GM12864 (cell line): Measurements from ENCODE around the gene PARVG.

Experiments used
- DNase-seq: peaks from one replicate; pipeline ENCODE4 v3.0.0-alpha.2; 2011; ENCODE audit warnings: low read depth
- H3K4me3 ChIP-seq: 2 replicates; pipeline ENCODE4 v1.5.1; 2011; ENCODE audit warnings: mild to moderate bottlenecking, low read depth, low read length, control low read depth
- TF ChIP-seq, protein P1 (sequence below): IDR thresholded peaks from 2 replicates; pipeline ENCODE4 v1.5.1; 2011; ENCODE audit warnings: low read depth, mild to moderate bottlenecking, moderate library complexity, low read length, control low read depth, inconsistent platforms; ENCODE audit errors: missing control alignments

Gene PARVG

DNA sequence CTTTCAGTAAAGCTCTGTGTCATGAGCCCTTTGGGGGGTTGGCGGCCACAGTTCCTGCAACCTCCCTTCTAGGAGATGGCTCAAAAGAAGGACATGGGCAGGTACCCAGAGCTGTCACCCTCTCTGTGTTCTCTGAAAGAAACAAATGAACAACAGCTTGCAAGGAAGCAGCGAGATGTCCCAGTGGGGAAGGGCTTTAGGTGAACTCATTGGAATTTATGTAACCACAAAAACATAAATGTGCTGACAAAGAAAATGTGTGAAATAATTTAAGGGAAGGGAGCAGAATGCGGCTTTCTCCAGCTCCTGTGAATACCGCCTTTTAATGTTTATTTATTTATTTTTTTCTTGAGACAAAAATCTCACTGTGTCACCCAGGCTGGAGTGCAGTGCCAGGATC is 3.3 kb downstream of the PARVG start:
- TF ChIP-seq, protein P1, sequence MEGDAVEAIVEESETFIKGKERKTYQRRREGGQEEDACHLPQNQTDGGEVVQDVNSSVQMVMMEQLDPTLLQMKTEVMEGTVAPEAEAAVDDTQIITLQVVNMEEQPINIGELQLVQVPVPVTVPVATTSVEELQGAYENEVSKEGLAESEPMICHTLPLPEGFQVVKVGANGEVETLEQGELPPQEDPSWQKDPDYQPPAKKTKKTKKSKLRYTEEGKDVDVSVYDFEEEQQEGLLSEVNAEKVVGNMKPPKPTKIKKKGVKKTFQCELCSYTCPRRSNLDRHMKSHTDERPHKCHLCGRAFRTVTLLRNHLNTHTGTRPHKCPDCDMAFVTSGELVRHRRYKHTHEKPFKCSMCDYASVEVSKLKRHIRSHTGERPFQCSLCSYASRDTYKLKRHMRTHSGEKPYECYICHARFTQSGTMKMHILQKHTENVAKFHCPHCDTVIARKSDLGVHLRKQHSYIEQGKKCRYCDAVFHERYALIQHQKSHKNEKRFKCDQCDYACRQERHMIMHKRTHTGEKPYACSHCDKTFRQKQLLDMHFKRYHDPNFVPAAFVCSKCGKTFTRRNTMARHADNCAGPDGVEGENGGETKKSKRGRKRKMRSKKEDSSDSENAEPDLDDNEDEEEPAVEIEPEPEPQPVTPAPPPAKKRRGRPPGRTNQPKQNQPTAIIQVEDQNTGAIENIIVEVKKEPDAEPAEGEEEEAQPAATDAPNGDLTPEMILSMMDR: no peak
- DNase-seq: no peak
- H3K4me3 ChIP-seq: no peak overlapping the region

DNA sequence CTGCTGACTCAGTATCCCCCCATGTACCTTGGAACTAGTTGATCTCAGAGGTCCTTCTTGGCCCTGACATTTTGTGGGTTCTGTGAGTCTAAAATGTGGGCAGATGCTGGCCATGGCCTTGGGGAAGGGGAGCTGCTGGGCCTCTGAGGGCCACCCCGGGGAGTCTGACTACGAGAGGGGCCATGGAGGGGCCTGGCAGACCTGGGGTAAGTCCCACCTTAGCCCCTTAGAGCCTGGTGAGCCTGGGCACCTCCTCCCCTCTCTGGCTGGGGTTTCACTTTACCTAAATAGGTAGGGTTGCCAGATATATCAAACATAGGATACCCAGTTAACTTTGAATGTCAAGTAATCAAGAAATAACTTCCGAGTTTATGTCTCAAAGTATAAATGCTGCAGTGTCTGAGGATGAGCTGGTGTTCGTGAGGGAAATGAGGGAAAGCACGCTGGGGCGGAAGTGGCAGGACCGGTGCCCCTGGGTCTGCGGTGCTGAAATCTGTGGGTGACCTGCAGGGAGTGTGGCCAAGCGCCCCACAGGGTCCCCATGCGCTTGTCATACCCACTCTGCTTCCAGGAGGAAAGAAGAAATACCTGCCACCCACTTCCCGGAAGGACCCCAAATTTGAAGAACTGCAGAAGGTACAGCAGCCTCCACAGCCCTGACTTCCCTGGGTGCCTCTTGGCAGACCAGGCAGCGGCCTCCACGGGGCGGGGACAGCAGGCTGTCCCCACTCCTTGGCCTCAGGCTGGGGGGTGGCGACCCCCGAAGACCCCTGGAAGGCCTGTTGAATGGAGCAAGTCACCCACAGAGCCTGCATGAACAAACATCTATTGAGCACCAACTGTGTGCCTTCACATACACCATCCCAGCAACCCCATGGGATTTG is 4.8 kb downstream of the PARVG start:
- TF ChIP-seq, protein P1: no peak
- H3K4me3 ChIP-seq: no peak overlapping the region
- DNase-seq: no peak

DNA sequence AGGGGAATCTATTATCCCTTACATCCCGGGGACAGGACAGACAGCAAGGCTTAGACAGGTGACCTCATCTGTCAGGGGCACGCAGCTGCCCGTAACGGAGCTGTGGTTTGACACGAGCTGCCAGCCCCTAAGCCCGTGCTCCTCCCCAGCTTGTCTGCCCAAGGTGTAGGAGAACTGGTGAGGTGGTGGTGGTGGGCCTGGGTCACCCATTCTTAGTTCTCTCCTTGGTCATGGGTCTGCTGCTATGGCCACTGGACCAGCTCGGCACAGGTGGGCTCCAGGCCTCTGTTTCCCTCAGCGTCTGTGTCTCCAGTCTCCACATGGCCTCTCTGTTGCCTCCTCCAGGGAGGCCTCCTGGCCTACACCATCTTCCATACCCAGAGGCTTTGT is 5.4 kb downstream of the PARVG start:
- no peak for DNase-seq
- TF ChIP-seq, protein P1: no peak
- H3K4me3 ChIP-seq: no peak overlapping the region

DNA sequence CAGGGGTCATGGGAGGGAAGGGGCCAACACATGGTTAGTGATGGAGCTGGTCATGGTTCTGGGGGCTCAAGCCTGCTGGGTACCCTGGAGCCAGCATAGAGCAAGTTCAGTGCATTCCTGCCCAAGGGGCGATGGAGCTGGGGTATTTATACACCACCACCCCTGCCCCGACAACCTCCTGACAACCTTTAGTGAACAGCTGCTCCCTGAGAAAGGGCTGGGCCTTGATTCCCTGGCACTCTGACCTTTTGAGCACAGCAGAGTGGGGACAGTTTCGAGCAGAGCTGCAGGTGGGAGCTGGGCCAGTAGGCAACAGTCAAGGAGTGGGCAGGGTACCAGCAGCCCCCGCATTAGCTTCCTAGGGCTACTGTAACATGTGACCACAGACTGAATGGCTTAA is 6.0 kb downstream of the PARVG start:
- no peak overlapping the region for H3K4me3 ChIP-seq
- TF ChIP-seq, protein P1: no peak
- no peak for DNase-seq

DNA sequence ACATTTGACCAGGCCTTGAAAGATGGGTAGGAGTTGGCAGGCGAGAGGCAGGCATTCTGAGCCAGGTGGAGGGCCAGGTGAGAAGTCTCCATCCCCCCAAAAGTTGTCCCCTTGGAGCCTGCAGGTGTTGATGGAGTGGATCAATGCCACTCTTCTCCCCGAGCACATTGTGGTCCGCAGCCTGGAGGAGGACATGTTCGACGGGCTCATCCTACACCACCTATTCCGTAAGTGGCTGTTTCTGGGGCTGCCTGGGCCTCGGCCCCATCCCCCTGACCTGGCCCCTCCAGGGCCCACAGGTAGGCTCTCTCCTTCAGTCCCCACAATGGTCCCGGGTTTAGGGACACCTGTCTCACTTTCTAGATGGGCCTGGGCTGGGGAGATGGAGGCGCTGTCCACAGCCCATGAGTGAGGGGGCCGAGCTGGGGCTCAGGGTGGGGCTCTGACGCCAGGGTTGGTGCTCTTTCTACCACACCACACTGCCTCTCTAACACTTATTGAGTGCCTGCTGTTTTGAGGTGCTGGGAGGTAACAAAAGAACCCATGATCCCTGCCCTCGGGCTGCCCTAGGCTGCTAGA is 7.0 kb downstream of the PARVG start:
- no peak for DNase-seq
- TF ChIP-seq, protein P1: no peak

DNA sequence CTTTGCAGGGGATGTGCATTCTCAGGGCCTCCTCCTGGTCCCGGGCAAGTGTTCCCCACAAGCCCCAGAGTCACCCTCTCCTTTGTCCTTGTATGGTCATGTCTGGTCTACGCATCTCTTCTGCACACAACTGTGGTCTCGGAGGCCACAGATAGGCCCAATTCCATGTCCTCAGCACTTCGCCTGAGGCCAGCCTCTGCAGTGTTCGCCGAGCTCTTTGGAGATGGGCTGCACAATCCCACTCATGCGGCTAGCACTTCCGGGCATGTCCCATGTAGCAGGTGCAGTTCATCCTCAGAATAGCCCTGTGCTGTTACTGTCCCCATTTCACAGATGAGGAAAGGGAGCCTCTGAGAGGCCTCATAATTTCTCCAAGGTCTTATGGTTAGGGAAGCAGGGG is 7.6 kb downstream of the PARVG start:
- TF ChIP-seq, protein P1: no peak

More for the DNA sequence above, 7.0 kb downstream of the PARVG start:
- H3K4me3 ChIP-seq: no peak overlapping the region

DNA sequence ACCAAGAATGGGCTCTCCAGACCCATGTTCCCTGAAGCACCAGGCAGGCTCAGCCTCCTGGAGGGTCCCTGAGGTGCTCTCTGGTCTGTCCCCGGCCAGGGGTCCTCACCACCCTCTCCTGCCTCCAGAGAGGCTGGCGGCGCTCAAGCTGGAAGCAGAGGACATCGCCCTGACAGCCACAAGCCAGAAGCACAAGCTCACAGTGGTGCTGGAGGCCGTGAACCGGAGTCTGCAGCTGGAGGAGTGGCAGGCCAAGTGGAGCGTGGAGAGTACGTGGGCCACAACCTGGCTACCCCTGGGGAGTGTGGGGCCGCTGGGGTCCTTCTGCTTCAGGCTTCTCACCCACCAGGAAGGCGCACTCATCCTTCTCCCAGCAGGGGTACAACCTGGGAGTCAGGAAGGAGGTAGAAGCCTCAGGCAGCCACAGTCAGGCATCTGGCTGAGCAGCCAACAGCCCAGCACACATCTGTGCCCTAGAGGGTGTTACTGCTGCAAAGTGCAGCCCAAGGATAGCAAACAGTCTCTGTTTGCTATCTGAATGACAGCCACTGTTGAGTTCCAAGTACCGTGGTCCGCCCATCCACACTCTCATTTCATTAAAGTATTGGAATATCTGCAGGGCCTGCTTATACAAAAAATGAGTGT is 8.4 kb downstream of the PARVG start:
- no peak overlapping the region for H3K4me3 ChIP-seq
- TF ChIP-seq, protein P1: no peak
- DNase-seq: no peak

More for the DNA sequence above, 7.6 kb downstream of the PARVG start:
- no peak for DNase-seq
- no peak overlapping the region for H3K4me3 ChIP-seq
